Effector memory CD8-positive, alpha-beta T cell (primary cell): ENCODE data around the gene KIR2DL1.
A peak's percentile ranks its signal among the peaks of the same experiment; 100 is the strongest.
"Not testable (repeated sequence)": the region's sequence is repeated elsewhere in the genome, so short reads cannot be mapped to it uniquely, and the experiment has no call there.

Experiments
- ATAC-seq: fragments of 150-1000 bp; cut with Tn5 transposase; replicated peaks from 2 replicates; pipeline ENCODE4 v1.10.0; 2021; ENCODE audit warnings: mild to moderate bottlenecking, moderate library complexity
- DNase-seq, 3 experiments: peaks; one replicate each; pipeline ENCODE4 v3.0.0; 2021
- H3K27ac Mint-ChIP-seq, 2 donors: one replicate each; pipeline ENCODE4 v1.8.0; 2022; ENCODE audit warnings: mild to moderate bottlenecking in 2 of 2, mixed read lengths in 2 of 2, moderate library complexity in 2 of 2
- H3K27me3 Mint-ChIP-seq, 2 donors: one replicate each; pipeline ENCODE4 v1.8.0; 2022; ENCODE audit warnings: mixed read lengths in 2 of 2
- H3K36me3 Mint-ChIP-seq: one replicate; pipeline ENCODE4 v1.8.0; 2022; ENCODE audit warnings: mild to moderate bottlenecking, moderate library complexity, mixed read lengths; ENCODE audit not compliant: insufficient read depth
- H3K4me1 Mint-ChIP-seq, 2 donors: one replicate each; pipeline ENCODE4 v1.8.0; 2022; ENCODE audit warnings: low read depth in 2 of 2, mixed read lengths in 2 of 2
- H3K4me3 Mint-ChIP-seq, 2 donors: one replicate each; pipeline ENCODE4 v1.8.0; 2022; ENCODE audit warnings: mild to moderate bottlenecking in 2 of 2, mixed read lengths in 2 of 2, moderate library complexity in 2 of 2
- H3K9me3 Mint-ChIP-seq, 2 donors: one replicate each; pipeline ENCODE4 v1.8.0; 2022; ENCODE audit warnings: mixed read lengths in 2 of 2

The KIR2DL1 gene

GRCh38 chr19:54816251-54816650 lies 46.7 kb downstream of the KIR2DL1 start, which contains the start of gene KIR3DL1:
TSS of gene KIR3DL1 (plus strand) at chr19:54816468.
- ATAC-seq, H3K4me1 Mint-ChIP-seq, DNase-seq, H3K36me3 Mint-ChIP-seq: not testable (repeated sequence)
- H3K4me3 Mint-ChIP-seq, result peak within 1 kb of the TSS in 1 of 2 donors; percentile 13
- H3K27me3 Mint-ChIP-seq, result peaks cover 38 to 53% of the 10 kb centered on the region in 2 donors
- H3K27ac Mint-ChIP-seq, result peak within 1 kb of the TSS in 1 of 2 donors; percentile 75
- H3K9me3 Mint-ChIP-seq, result peaks cover 2 to 10% of the 10 kb centered on the region in 2 donors

- no peak for ATAC-seq
- no peak overlapping the region for H3K4me3 Mint-ChIP-seq
Measured at GRCh38 chr19:54817670-54818536, 48.3 kb downstream of the KIR2DL1 start.

GRCh38 chr19:54824416-54824815 lies 54.8 kb downstream of the KIR2DL1 start:
- peaks cover 30 to 35% of the 10 kb centered on the region in 2 donors for H3K27me3 Mint-ChIP-seq
- not testable (repeated sequence) for H3K36me3 Mint-ChIP-seq, H3K4me3 Mint-ChIP-seq, H3K4me1 Mint-ChIP-seq, DNase-seq, ATAC-seq, H3K27ac Mint-ChIP-seq, H3K9me3 Mint-ChIP-seq

More at GRCh38 chr19:54817670-54818536, 48.3 kb downstream of the KIR2DL1 start:
- H3K36me3 Mint-ChIP-seq, result no peaks in the 10 kb centered on the region
- no peaks in the 10 kb centered on the region for H3K9me3 Mint-ChIP-seq
- no peak for DNase-seq
- H3K4me1 Mint-ChIP-seq, result no peaks in the 10 kb centered on the region
- peaks cover 30 to 39% of the 10 kb centered on the region in 2 donors for H3K27me3 Mint-ChIP-seq
- no peak overlapping the region for H3K27ac Mint-ChIP-seq

- H3K36me3 Mint-ChIP-seq, DNase-seq, H3K9me3 Mint-ChIP-seq, ATAC-seq, H3K4me3 Mint-ChIP-seq, H3K27ac Mint-ChIP-seq, H3K4me1 Mint-ChIP-seq: not testable (repeated sequence)
- H3K27me3 Mint-ChIP-seq, result peaks cover 34 to 35% of the 10 kb centered on the region in 2 donors
Measured at GRCh38 chr19:54825326-54825725, 55.7 kb downstream of the KIR2DL1 start.

- not testable (repeated sequence) for H3K4me3 Mint-ChIP-seq, H3K27ac Mint-ChIP-seq, DNase-seq, H3K36me3 Mint-ChIP-seq, ATAC-seq, H3K4me1 Mint-ChIP-seq, H3K9me3 Mint-ChIP-seq
- peaks cover 27 to 40% of the 10 kb centered on the region in 2 donors for H3K27me3 Mint-ChIP-seq
Measured at GRCh38 chr19:54828064-54828463, 58.5 kb downstream of the KIR2DL1 start.

- not testable (repeated sequence) for DNase-seq, H3K36me3 Mint-ChIP-seq
Measured at GRCh38 chr19:54832496-54832895, 62.9 kb downstream of the KIR2DL1 start, which contains the start of gene KIR2DS4. TSS of gene KIR2DS4 (plus strand) at chr19:54832676.

More at GRCh38 chr19:54832496-54832895, 62.9 kb downstream of the KIR2DL1 start, which contains the start of gene KIR2DS4:
- H3K9me3 Mint-ChIP-seq, ATAC-seq, H3K4me1 Mint-ChIP-seq: not testable (repeated sequence)
- Mint-ChIP-seq H3K27ac (peak within 1 kb of the TSS in 1 of 2 donors; percentile 90), H3K4me3 (peak within 1 kb of the TSS in 1 of 2 donors; percentile 23), H3K27me3 (peaks cover 13 to 30% of the 10 kb centered on the region in 2 donors)
